Inflammatory macrophage (primary cell): ENCODE results near the gene OTUD6A.

ENCODE experiments used
- DNase-seq, 2 donors: peaks; one replicate each; pipeline ENCODE4 v3.0.0-alpha.2; 2020 to 2022
- total RNA-seq, 18 experiments: gene quantifications; one replicate each; lab custom pipeline; 2026; ENCODE audit warnings: mixed read lengths in 6 of 18, inconsistent platforms in 2 of 18; lab: John Stamatoyannopoulos, UW

Gene OTUD6A, protein sequence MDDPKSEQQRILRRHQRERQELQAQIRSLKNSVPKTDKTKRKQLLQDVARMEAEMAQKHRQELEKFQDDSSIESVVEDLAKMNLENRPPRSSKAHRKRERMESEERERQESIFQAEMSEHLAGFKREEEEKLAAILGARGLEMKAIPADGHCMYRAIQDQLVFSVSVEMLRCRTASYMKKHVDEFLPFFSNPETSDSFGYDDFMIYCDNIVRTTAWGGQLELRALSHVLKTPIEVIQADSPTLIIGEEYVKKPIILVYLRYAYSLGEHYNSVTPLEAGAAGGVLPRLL
- 0 to 0.04 (median 0) reads per million in 18 experiments for total RNA-seq

DNA sequence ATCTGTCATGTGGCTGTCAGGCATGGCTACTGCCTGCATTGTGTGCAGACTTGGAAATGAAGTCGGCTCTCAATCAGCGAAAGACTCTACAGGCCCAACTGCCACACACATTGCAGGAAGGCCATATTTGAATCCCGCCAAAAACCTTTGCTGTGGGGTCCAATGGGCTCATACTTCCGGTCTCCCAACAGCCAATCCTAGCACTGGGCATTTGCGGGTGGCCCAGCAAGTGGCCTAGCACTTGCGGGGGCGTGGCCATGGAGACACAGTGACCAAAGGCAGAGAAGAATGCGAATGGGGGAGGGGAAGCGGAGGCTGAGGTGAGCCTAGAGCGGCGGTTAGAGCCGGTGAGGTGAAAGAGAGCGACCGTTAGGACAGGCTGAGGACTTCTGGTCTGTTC lies at the start of gene OTUD6A:
Gene OTUD6A, plus strand, starts transcription at position 382 of the 400 bp plus-strand sequence. CDS start 68 bp downstream, outside the sequence.
- no peak for DNase-seq

DNA sequence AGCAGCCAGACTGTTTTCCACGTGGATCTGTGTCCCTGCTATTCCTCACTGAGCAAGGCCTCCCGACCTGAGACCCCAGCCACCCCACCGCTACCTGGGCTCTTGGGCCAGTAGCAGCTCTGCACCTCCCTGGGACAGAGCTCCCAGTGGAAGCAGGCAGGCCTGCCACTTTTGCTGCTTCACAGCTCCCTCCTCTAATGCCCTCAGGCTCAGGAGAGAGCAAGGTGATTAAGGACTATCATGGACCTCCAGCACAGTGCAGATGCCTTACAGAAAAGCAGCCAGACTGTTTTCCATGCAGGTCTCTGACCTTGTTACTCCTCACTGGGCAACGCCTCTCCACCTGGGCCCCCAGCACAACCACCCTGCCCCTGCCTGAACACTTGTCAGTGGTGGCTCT lies 49.5 kb upstream of the OTUD6A start:
- DNase-seq = no peak

DNA sequence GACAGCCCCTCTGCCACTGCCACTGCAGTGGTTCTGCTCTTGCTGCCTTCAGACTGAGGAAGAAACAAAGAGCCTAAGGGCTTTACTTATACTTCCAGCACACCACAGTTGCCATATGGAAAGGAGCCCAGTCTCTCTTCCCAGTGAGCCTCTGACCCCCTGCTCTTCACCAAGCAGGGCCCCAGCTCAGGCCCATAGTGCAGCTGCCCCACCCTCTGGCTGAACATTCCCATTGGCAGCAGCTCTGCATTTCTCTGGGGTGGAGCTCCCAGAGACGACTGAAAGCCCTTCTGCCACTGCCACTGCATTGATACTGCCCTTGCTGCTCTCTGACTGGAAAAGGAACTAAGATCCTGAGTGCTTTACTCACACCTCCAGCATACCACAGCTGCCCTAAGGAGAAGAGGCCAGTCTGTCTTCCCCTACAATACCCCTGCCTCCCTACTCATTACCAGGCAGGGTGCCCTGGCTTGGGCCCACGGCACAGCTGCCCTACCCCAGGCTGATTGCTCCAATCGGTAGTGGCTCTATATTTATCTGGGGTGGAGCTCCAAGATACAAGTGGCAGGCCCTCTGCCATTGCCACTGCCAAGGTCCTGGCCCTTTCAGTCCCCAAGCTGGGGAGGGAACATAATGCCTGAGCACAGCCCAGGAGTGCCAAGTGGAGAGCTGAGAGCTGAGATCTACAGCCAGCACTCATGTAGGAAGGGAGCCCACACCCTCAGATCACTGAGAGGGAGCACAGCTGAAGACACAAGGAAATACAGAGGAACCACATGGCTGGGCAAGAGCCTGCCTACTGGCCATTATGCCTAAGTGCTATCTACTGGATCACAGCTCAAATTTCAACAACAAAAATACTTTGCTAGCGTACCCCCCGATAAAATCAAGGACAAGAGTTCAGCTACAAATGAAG lies 48.5 kb upstream of the OTUD6A start:
- DNase-seq = no peak

DNA sequence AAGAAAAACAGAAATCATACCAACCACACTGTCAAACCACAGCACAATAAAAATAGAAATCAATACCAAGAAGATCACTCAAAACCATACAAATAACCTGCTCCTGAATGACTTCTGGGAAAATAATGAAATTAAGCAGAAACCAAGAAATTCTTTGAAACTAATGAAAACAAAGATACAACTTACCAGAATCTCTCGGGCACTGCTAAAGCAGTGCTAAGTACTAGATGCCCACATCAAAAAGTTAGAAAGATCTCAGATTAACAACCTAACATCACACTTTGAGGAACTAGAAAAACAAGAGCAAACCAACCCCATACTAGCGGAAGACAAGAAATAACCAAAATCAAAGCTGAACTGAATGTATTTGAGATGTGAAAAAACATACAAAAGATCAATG lies 45.7 kb upstream of the OTUD6A start:
- DNase-seq = no peak

DNA sequence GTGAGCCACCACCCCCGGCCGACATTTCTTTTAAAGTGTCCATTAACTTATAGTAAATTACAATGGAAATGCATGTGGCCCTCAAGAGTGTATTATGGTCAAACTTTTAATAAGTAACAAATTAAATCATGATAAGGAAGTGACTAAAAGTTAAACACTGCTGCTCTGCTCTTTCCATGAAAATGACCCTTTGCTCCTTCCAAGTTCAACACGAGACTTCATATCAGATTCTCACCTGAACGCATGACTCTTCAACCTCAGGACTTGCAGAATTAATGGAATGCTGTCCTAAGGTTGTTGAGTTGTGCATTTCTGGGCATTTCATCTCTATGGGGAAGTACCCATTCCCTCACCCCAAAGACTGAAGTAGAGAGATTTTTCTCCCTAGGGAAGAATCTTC lies 39.6 kb upstream of the OTUD6A start:
- DNase-seq = no peak

DNA sequence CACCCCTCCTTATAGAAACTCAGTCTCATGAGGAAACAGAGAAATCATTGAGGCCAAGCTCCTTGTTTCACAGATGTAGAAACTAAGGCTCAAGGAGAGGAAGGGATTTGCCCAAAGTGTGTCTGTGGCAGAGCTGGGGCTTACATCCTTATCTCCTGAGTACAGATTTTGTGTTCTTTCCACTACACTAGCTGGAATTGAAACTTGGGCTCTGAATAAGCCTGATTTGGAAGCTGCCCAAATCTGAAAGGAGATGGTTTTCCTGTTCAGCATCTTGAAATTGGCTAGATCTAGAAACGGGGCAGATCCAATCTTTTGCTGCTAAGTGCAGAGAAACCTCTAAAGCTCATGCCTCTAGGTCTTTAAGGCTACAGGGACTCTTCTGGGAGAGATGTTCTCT lies 36.8 kb upstream of the OTUD6A start:
- no peak for DNase-seq

DNA sequence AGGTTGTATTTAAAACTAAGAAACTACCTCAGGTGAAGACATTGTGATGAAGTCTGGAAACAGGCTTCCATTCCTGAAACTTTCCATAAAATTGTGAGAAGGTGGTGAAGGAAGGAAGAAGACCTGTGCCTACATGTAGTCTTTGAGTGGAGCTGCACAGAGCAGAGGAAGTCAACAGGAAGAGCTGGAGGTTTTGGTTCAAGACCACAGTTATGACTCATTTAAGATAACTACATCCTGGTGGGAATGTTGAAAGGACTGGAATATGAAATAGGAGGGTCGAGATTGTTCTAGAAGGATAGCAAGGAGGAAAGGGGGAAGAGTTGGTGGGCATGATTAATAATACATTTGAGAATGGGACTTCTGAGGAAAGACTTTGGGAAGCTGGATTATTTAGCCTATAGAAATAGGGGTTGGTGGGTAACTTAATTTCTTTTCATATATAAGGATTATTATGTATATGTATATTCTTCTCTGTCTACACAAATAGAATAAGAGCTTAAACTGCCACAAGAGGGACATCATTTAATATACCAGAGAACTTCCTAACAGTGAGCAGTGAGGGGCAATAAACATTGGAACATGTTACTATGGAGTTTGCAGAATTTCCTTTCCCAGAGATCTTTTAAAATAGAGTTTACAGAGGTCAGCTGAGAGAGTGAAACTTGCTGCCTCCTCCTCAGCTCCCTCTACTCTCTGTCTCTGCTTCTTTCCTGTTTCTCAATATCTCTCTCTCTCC lies 36.0 kb upstream of the OTUD6A start:
- no peak for DNase-seq

DNA sequence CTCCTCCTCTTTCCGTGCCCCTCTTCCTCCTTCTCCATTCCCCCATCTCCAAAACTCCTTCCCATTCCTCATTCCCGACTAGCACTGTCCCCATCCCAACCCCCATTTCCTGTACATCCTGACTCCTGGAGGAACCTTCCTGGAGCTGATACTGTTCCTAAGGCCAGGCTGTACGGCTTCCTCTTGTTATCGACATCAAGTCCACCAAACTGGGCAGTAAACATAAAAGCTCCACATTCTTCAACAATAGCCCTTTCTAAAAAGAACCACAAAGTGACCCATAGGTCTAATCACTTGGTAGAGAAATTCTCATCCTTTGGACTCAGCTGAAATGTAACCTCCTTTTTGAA lies 35.4 kb upstream of the OTUD6A start:
- no peak for DNase-seq

DNA sequence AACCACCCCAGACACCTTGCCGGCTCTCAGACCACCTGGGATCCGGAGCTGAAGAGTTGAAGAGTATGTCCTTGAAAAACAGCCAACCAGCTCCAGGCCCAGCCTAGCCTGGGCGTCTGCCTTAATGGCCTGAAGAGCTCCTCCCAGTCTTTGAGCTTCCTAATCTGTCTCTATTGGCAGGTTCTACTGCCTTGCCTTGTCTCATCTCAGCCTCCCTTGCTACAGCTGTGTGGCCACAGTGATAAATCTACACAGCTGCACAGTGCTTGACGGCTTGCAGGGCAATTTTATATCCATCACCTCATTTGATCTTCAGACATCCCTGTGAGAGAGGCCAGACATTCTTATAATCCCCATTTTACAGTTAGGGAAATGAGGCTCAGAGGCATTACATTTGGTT lies 32.4 kb upstream of the OTUD6A start:
- DNase-seq = no peak

DNA sequence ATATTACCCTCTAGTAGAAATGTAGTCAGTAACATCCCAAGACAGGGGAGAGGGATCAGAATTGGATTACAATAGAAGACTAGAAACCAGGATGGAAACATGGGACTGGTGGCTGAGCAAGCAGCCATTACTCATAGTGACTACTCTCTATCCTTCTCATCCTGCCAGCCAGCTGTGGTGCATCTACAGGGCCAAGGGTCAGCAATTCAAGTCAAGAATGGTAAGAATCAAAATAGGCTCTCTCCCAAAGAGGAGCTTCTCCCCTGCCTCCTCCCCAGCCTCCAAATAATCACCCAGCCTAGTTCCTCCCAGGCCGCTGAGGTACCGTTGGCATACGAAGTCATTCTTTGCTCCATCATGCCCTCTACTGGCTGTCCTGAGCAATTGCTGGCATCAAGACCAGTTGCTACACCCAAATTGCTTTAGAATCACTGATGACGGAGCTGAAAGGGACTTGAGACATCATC lies 31.9 kb upstream of the OTUD6A start:
- peak; percentile 45 to 60 for DNase-seq

DNA sequence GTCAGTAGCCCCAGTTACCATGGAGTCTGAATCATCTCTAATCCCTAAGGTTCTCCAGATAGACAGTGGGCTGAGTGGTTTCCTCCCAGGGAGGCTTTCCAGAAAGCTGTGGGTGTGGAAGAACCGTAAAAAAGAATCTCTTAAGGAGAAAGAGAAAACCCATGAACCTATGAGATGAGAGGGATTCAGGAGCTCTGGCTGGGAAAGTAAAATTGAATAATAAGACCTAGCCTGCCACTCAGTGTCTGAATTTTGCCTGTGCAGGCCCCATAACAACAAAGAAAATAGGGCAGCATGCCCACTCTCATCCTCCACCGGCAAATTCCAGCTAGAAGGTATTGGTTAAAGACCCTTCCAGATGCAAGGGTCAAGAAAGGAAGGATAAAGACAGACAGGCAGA lies 29.5 kb upstream of the OTUD6A start:
- DNase-seq = no peak

DNA sequence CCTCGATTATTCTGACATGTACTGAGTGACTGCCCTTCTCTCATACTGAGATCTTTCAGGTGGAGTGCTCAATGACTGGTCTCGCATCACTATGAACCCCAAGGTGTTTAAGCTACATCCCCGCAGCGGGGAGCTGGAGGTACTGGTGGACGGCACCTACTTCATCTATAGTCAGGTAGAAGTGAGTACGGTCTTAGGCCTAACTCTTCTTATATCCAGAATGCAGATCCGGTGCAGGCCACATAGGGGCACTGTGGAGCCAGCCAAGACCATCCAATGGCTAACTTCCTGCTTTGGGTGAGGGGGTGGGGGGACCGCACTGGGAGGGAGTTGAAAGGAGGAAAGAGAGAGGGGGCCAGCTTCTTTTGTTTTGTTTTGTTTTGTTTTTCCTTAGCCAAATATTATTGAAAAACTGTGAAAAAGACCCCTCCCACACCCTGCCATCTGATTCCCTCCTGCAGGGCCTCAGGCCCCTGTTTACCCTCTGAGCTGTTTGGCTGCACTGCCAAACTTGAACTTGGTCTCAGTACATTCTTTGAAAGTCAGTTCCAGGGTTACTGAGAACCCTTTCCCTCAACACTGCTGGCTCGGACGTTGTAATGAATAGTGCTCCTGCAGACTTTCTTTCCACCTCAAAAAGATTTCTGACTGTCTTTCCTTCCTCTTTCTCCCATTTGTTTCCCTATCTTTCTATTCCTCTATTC lies 28.8 kb upstream of the OTUD6A start:
- DNase-seq = peak in 1 of 2 donors; percentile 33

DNA sequence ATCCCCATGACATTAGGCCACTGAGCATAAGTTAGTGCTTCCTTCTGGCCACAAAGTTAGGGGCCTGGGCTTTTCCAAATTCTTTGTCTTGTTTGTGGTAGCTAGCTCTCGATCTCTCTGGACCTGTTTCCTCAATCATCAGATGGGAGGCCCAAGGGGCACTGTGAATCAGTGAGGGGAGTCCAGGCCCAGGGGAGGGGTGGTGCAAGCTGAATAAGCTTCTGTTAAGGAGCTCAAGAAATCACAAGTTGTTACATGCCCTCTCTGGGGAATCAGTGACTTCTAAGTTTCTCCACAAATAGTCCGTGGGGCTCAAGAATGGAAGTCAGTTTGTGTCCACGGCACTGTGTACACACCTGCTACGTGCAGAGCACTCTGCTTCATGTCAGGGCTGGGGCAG lies 27.6 kb upstream of the OTUD6A start:
- DNase-seq = no peak

DNA sequence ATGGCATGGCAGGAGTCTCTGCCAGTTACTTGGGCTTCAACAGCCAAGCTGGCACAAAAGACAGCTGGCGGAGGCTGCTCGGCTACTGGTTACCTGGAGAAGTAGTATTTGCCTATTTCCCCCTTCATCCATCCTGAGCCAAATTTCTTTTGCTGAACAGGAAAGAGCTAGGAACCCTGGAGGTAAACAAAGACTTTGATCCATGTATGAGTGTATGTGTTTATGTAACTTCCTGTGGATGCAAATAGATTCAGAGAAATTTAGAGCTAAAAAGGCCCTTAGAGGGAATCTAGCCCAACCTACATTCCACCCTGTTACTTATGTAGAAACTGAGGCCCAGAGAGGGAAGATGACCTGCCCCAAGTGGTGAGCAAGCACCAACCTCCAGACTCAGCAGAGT lies 23.7 kb upstream of the OTUD6A start:
- DNase-seq = no peak

DNA sequence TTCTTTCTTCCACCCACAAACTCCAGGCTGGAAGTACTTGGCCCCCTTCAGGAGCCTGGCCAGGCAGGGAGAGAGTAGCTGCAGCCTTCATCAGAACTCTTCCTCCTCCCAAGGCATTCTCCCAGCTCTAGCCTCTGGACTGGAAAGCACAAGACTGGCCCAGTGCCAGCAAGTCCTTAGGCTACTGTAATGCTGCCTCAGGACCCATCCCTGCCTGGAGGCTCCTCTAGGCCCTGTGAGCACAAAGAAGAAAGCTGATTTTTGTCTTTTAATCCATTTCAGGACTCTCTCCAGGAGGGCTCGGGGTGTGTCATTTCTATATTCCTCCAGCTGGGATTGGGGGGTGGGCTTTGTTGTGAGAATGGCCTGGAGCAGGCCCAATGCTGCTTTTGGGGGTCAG lies 23.3 kb upstream of the OTUD6A start:
- no peak for DNase-seq

DNA sequence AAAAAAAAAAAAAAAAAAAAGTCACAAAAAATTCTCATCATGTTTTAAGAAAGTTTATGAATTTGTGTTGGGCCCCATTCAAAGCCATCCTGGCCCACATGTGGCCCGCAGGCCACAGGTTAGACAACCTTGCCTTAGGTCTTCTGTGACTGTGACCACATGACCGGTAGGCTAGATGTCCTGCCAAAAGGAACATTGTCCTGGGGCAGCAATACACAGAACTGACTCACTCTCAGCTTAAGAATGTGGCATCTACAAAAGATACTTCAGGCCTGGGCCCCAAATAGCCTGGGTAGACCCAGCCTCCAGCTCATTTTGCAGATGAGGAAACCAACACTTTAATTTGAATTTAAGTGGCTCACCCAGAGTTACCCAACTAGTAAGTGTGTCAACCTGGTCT lies 22.5 kb upstream of the OTUD6A start:
- no peak for DNase-seq

DNA sequence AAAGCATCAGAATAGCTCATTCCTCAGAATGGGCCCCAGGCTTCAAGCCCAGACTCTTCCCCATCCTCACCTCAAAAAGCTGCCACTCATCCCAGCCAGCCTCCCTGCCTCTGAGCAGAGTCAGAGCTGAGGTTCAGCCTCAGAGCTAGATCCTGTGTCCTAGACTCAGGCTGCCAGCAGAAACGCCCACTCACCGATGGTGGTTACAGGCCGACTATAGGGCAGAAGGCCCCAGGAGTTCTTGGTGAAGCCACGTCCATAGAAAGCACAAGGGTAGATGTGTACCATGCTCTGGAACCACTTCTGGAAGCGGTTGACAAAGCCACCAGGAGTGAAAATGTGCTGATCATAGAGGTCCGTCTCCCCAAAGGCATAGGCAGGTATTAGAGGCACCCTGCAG lies 20.3 kb upstream of the OTUD6A start:
- no peak for DNase-seq

DNA sequence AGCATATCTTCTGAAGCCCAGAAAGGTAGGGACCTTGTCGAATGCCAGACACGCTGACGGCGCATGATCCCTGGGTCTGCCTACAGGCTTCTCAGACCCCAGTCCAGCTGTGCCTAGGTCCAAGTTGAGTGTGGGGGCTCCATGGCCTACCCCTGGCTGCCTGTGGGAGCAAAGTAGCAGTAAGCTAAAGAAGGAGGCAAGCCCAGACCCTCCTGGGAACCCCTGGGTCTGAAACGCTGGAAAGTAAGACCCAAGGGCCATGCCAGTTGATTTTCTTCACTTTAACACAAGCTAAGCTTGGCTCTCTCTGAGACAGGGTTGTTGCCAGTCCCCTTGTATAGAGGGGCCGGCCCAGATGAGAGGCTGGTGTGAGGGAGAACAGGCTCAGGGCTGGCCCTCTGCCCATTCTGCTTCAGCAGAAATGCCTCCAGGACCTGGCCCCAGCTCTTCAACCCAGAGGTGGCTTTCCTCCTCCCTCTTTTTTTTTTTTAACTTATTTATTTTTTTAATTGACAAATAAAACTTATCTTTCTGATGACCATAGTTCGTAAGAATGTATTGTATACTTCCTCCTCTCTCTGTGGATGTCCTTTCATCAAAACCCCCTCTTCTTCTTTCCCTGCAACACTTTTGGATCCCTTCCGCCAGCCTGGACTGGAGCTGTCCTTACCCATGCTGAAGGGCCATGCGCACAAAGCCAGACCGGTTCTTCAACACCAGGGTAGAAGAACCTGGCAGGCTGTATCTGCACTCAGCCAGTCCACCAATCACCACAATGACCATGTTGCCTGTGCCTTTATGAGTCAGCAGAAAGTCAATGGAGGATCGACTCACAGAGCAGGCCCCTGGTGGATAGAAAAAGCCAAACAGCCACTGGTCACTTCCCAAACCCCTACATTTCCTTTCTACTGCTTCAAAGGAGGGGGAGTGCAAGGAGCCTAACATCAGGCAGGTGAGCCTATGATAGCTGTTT lies 19.6 kb upstream of the OTUD6A start:
- DNase-seq = no peak

DNA sequence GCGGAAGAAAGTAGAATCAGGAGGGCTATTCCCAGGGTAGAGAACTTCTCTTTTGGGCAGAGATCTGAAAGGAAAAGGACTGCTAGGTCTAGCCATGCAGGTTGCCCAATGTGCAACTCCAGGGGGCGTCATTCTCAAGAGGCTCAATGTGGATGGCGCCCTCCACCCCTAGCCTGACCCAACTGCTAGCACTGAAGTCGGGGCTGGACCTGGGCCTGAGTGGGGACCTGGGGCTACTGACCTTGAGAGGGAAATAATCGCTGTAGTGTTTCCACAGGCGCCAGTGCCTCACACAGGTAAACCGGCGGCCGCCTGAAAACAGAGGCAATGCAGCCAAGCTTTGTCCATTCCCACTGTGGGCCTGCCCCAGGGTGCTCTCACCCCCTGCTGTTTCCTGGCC lies 18.6 kb upstream of the OTUD6A start:
- DNase-seq = no peak

DNA sequence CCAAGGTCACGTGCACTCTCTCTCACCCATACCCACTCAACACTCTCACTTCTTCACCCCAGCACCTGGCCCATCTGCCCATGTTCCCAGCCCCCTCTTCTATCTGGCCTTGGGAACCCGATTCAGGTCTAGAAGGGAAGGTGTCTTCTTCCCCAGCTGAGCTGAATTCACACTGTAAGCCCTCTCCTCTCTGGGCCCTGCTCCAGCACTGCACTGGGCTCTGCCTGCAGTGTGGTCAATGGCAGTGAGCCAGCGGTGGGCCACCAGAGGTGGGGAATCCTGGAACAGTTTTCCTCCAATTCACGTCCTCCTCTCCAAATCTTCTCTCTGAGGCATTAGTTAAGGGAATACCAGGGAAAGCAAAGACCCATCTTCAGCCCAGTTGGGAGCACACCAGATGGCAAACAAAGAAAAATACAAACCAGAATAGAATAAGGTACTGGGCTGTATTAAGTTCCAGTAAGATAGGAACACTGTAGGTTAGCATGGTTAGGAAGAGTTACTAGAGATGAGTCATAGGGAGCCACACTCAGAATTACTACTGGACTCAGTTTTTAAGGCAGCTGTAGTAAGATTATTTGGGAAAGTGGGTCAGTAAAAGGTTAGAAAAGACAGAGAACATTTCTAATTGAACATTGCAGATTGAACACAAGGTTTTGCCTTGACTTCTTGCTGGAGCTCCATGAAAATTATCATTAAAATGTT lies 17.6 kb upstream of the OTUD6A start:
- no peak for DNase-seq

DNA sequence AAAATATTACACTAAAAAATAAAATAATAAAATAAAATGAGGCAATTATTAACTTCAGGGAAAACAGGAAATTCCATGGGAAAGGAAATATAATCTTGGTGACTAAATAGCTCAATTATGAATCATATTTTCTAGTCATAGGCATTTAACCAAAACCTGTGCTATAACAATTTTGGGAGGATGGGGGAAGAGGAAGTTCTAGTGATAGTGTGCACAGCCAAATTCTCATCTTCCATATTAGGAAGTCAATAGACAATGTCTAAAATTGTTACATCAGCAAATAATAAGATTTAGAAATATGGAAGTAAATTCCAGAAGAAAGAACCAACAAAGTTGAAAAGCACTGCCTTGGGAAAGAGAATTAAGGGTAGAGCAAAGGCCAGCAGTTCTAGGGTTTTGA lies 15.3 kb upstream of the OTUD6A start:
- no peak for DNase-seq
